Stimulated activated CD4-positive, alpha-beta T cell treated with anti-CD3 and anti-CD28 coated beads, Interleukin-15, amount 100 ng/mL, for 48 hours (primary cell): ENCODE results near the gene CCBE1.
"Not testable (repeated sequence)": the region's sequence is repeated elsewhere in the genome, so short reads cannot be mapped to it uniquely, and the experiment has no call there.

Source experiments
- DNase-seq, 2 donors: peaks; one replicate each; pipeline ENCODE4 v3.0.0-alpha.2; 2020; ENCODE audit warnings: low read depth in 2 of 2

Gene CCBE1

GRCh38 chr18:59539108-59539507 is 158.1 kb downstream of the CCBE1 start:
- no peak for DNase-seq

GRCh38 chr18:59537579-59537978 is 159.6 kb downstream of the CCBE1 start:
- DNase-seq = no peak

- no peak for DNase-seq
These were observed 161.1 kb downstream of the CCBE1 start for GRCh38 chr18:59536166-59536565.

- no peak for DNase-seq
These were observed 162.2 kb downstream of the CCBE1 start for GRCh38 chr18:59535055-59535454.

- no peak for DNase-seq
These were observed 168.4 kb downstream of the CCBE1 start for GRCh38 chr18:59528866-59529265.

GRCh38 chr18:59520562-59521355 is 176.5 kb downstream of the CCBE1 start:
- DNase-seq = no peak

- DNase-seq = no peak
These were observed 178.5 kb downstream of the CCBE1 start for GRCh38 chr18:59518705-59519104.

GRCh38 chr18:59517446-59518165 is 179.6 kb downstream of the CCBE1 start:
- DNase-seq = no peak

GRCh38 chr18:59516356-59517155 is 180.7 kb downstream of the CCBE1 start:
- no peak for DNase-seq

- not testable (repeated sequence) for DNase-seq
These were observed 181.3 kb downstream of the CCBE1 start for GRCh38 chr18:59515956-59516355.

- no peak for DNase-seq
These were observed 182.1 kb downstream of the CCBE1 start for GRCh38 chr18:59515147-59515546.

GRCh38 chr18:59514203-59514602 is 183.0 kb downstream of the CCBE1 start:
- no peak for DNase-seq

GRCh38 chr18:59512025-59512755 is 185.0 kb downstream of the CCBE1 start:
- DNase-seq = no peak

GRCh38 chr18:59509481-59510442 is 187.5 kb downstream of the CCBE1 start:
- no peak for DNase-seq

- no peak for DNase-seq
These were observed 191.9 kb downstream of the CCBE1 start for GRCh38 chr18:59505356-59505755.

GRCh38 chr18:59502274-59503175 is 194.7 kb downstream of the CCBE1 start:
- DNase-seq = no peak

GRCh38 chr18:59501920-59502273 is 195.3 kb downstream of the CCBE1 start:
- DNase-seq = no peak

GRCh38 chr18:59500765-59501164 is 196.5 kb downstream of the CCBE1 start:
- no peak for DNase-seq

GRCh38 chr18:59498506-59499086 is 198.6 kb downstream of the CCBE1 start:
- DNase-seq = no peak
